H1 (cell line): ENCODE results near the gene VSTM2B.

Experiments used
- BACH1 ChIP-seq: IDR thresholded peaks from 2 replicates; pipeline ENCODE4 v1.6.1; 2012; ENCODE audit warnings: low read length, improper control_type of control experiment
- BRCA1 ChIP-seq: IDR thresholded peaks from 2 replicates; pipeline ENCODE4 v1.6.1; 2012; ENCODE audit warnings: low read depth, low read length, improper control_type of control experiment
- CEBPB ChIP-seq: IDR thresholded peaks from 2 replicates; pipeline ENCODE4 v1.6.1; 2012; ENCODE audit warnings: low read depth, low read length
- CHD2 ChIP-seq: IDR thresholded peaks from 2 replicates; pipeline ENCODE4 v1.6.1; 2012; ENCODE audit warnings: low read length, improper control_type of control experiment
- CREB1 ChIP-seq: IDR thresholded peaks from 2 replicates; pipeline ENCODE4 v1.6.1; 2012; ENCODE audit warnings: inconsistent platforms
- EZH2 ChIP-seq: fragments of 200-600 bp; sonication (generic); IDR thresholded peaks from 2 replicates; pipeline ENCODE4 v1.7.1; 2012; ENCODE audit warnings: low read depth, mild to moderate bottlenecking, moderate library complexity, low read length, inconsistent platforms; ENCODE audit not compliant: severe bottlenecking
- POLR2A ChIP-seq, 2 experiments: IDR thresholded peaks; 1 replicate in 1 of 2; 2 replicates in 1 of 2; pipeline ENCODE4 v1.6.1; 2011; ENCODE audit warnings: low read depth in 2 of 2, low read length in 2 of 2, mild to moderate bottlenecking in 2 of 2; ENCODE audit errors: control extremely low read depth in 1 of 2
- POLR2AphosphoS5 ChIP-seq: IDR thresholded peaks from 2 replicates; pipeline ENCODE4 v1.6.1; 2011; ENCODE audit warnings: low read depth, low read length
- RFX5 ChIP-seq: IDR thresholded peaks from 2 replicates; pipeline ENCODE4 v1.6.1; 2011; ENCODE audit warnings: low read depth, low read length, improper control_type of control experiment, borderline replicate concordance
- SIN3A ChIP-seq, 2 experiments: IDR thresholded peaks in 1 of 2; conservative IDR thresholded peaks in 1 of 2; 2 replicates each; pipeline ENCODE4 v1.6.1; 2011 to 2012; ENCODE audit warnings: low read length in 2 of 2, improper control_type of control experiment in 1 of 2, low read depth in 1 of 2, mild to moderate bottlenecking in 1 of 2
- TAF1 ChIP-seq: IDR thresholded peaks from 2 replicates; pipeline ENCODE4 v1.6.1; 2011; ENCODE audit warnings: mild to moderate bottlenecking, low read depth, low read length
- USF2 ChIP-seq: IDR thresholded peaks from 2 replicates; pipeline ENCODE4 v1.6.1; 2011; ENCODE audit warnings: low read length, improper control_type of control experiment
- ZNF274 ChIP-seq: IDR thresholded peaks from 2 replicates; pipeline ENCODE4 v1.7.0; 2012; ENCODE audit warnings: low read length, borderline replicate concordance; ENCODE audit errors: extremely low read depth
- TF ChIP-seq, protein P1 (sequence below), 3 experiments: IDR thresholded peaks; 1 replicate in 2 of 3; 2 replicates in 1 of 3; pipeline versions ENCODE4 v1.5.1 to v1.6.1; 2011; ENCODE audit warnings: low read length in 3 of 3, mild to moderate bottlenecking in 3 of 3, inconsistent platforms in 2 of 3, low read depth in 1 of 3, moderate library complexity in 1 of 3; ENCODE audit not compliant: insufficient read depth in 1 of 3; ENCODE audit errors: control extremely low read depth in 1 of 3

DNA sequence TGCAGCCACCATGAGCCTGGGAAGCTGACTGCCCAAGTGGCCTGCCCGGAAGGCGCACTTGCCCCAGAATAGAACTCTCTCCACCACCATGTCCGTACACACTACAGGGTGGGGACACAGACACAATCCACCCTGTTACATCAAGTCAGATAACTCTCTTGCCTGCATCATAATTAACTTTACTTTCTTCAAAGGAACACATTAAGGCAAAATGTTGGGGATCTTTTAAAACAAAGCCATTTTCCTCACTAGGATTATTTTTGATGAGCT lies 23.3 kb upstream of the VSTM2B start:
- TF ChIP-seq, protein P1, sequence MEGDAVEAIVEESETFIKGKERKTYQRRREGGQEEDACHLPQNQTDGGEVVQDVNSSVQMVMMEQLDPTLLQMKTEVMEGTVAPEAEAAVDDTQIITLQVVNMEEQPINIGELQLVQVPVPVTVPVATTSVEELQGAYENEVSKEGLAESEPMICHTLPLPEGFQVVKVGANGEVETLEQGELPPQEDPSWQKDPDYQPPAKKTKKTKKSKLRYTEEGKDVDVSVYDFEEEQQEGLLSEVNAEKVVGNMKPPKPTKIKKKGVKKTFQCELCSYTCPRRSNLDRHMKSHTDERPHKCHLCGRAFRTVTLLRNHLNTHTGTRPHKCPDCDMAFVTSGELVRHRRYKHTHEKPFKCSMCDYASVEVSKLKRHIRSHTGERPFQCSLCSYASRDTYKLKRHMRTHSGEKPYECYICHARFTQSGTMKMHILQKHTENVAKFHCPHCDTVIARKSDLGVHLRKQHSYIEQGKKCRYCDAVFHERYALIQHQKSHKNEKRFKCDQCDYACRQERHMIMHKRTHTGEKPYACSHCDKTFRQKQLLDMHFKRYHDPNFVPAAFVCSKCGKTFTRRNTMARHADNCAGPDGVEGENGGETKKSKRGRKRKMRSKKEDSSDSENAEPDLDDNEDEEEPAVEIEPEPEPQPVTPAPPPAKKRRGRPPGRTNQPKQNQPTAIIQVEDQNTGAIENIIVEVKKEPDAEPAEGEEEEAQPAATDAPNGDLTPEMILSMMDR (IDR thresholded peaks at IDR 0.05; ENCODE audit: control extremely low read depth in 1 of 3, insufficient read depth in 1 of 3, low read depth in 1 of 3, low read length in 3 of 3), result no peak
- TF ChIP-seq USF2, result no peak
- no peak for TF ChIP-seq EZH2
- TF ChIP-seq POLR2AphosphoS5, result no peak
- no peak for TF ChIP-seq BACH1
- no peak for TF ChIP-seq ZNF274
- TF ChIP-seq CREB1, result no peak
- no peak for TF ChIP-seq RFX5
- no peak for TF ChIP-seq SIN3A (conservative IDR thresholded peaks at IDR 0.05 in 1 of 2, IDR thresholded peaks at IDR 0.05 in 1 of 2; ENCODE audit: low read depth in 1 of 2, low read length in 2 of 2)
- TF ChIP-seq POLR2A (IDR thresholded peaks at IDR 0.05; ENCODE audit: control extremely low read depth in 1 of 2, low read depth in 2 of 2, low read length in 2 of 2), result no peak
- TF ChIP-seq BRCA1, result no peak
- no peak for TF ChIP-seq CEBPB
- no peak for TF ChIP-seq TAF1
- TF ChIP-seq CHD2, result no peak
